HEK293T (cell line): ENCODE results near the gene LAMA1.

Source experiments
- ARNT ChIP-seq: fragments of 450-650 bp; IDR thresholded peaks from 2 replicates; pipeline ENCODE4 v1.6.1; 2017; ENCODE audit warnings: mild to moderate bottlenecking
- BHLHE40 ChIP-seq: fragments of 450-650 bp; IDR thresholded peaks from 2 replicates; pipeline ENCODE4 v1.6.1; 2016; ENCODE audit warnings: mild to moderate bottlenecking, moderate library complexity, borderline replicate concordance
- CTBP1 ChIP-seq: fragments of 450-650 bp; IDR thresholded peaks from 2 replicates; pipeline ENCODE4 v1.6.1; 2016; ENCODE audit warnings: borderline replicate concordance
- FOXA1 ChIP-seq: fragments of 450-650 bp; IDR thresholded peaks from 2 replicates; pipeline ENCODE4 v1.6.1; 2016; ENCODE audit warnings: mild to moderate bottlenecking
- HDGF ChIP-seq: fragments of 450-650 bp; IDR thresholded peaks from 2 replicates; pipeline ENCODE4 v1.6.1; 2017; ENCODE audit warnings: antibody characterized with exemption, borderline replicate concordance
- L3MBTL2 ChIP-seq: fragments of 450-650 bp; conservative IDR thresholded peaks from 2 replicates; pipeline ENCODE4 v1.6.1; 2016; ENCODE audit warnings: mild to moderate bottlenecking
- LEF1 ChIP-seq: fragments of 450-650 bp; IDR thresholded peaks from 2 replicates; pipeline ENCODE4 v1.6.1; 2017; ENCODE audit warnings: mild to moderate bottlenecking, borderline replicate concordance
- NFRKB ChIP-seq: fragments of 450-650 bp; IDR thresholded peaks from 2 replicates; pipeline ENCODE4 v1.6.1; 2016; ENCODE audit warnings: mild to moderate bottlenecking, moderate library complexity
- PKNOX1 ChIP-seq: fragments of 450-650 bp; IDR thresholded peaks from 2 replicates; pipeline ENCODE4 v1.6.1; 2016
- SP1 ChIP-seq: fragments of 450-650 bp; IDR thresholded peaks from 2 replicates; pipeline ENCODE4 v1.6.1; 2017
- TARDBP ChIP-seq: fragments of 450-650 bp; IDR thresholded peaks from 2 replicates; pipeline ENCODE4 v1.6.1; 2016

DNA sequence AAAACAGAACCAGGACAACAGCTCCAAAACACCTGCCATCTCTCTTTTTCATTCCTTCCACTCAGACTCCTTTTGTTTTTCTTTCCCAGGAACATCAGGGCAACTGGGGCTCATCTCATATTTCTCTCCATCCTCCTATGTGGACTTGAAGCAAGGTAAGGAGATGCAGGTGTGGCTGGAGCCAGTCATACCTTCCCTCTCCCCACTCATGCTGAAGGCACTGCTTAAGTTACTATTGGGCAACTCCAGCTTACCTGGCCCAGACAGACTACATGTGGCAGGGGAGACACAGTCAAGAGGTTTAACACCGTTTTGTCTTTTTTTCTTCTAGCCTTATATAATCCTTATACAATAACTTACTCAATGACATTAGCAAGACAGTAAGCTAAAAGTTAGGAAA is 38.4 kb downstream of the LAMA1 start:
- no peak for TF ChIP-seq FOXA1
- TF ChIP-seq SP1: no peak
- TF ChIP-seq LEF1: no peak
- no peak for TF ChIP-seq CTBP1
- no peak for TF ChIP-seq BHLHE40
- TF ChIP-seq HDGF: no peak
- TF ChIP-seq PKNOX1: no peak
- no peak for TF ChIP-seq ARNT
- TF ChIP-seq TARDBP: no peak
- no peak for TF ChIP-seq NFRKB
- TF ChIP-seq L3MBTL2: no peak
